HG02571 (cell line): ENCODE results near the gene CLK1.
"Not testable (repeated sequence)": the region's sequence is repeated elsewhere in the genome, so short reads cannot be mapped to it uniquely, and the experiment has no call there.

Experiments
- ATAC-seq: cut with Tn5 transposase; IDR thresholded peaks from one replicate; pipeline ENCODE4 v1.9.1; 2021; ENCODE audit warnings: mild to moderate bottlenecking, moderate library complexity; ENCODE audit not compliant: unreplicated experiment

The CLK1 gene

GRCh38 chr2:200864176-200865034, at the start of gene CLK1:
Gene CLK1 (minus strand): TSS chr2:200864658. CDS start chr2:200861862, 2,796 bp downstream.
- ATAC-seq: peak; percentile 75

DNA sequence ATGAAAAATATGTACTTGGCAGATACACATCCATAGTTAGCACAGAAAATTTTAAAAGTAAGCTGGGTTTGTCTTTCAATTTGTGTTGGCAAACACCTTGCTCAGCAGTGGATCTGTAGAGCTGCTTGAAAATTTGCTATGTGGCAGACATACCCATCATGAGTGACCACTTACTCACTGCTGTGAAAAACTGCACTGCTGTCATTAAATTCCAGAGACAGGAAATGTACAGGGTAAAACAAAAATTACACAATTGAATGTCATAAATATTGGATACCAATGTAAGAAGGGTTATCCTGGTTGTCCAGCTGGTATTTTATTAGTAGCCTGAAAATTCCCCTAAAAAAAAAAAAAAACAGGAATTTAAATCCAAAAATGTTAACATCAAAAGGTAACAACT, 49.2 kb upstream of the CLK1 start:
- no peak for ATAC-seq

DNA sequence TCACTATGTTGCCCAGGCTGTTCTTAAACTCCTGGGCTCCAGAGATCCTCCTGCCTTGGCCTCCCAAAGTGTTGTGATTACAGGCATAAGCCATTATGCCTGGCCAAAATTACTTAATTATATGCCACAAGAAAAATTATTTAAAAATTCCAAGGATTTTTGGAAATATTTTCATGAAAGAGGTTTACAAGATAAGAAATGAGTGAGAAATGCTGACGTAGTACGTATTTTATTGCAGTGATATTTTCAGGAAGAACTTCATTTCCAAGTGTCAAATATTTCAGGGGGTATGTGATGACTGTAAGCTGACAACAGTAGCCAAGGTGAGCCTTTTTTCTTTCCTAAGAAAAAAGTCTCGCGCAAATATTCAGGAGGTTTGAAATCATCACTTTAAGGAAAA, 45.5 kb upstream of the CLK1 start:
- ATAC-seq: no peak

GRCh38 chr2:200905618-200906296, 41.3 kb upstream of the CLK1 start:
- ATAC-seq: no peak

- ATAC-seq: peak; percentile 96
Measured at GRCh38 chr2:200901459-200902072, 37.1 kb upstream of the CLK1 start.

DNA sequence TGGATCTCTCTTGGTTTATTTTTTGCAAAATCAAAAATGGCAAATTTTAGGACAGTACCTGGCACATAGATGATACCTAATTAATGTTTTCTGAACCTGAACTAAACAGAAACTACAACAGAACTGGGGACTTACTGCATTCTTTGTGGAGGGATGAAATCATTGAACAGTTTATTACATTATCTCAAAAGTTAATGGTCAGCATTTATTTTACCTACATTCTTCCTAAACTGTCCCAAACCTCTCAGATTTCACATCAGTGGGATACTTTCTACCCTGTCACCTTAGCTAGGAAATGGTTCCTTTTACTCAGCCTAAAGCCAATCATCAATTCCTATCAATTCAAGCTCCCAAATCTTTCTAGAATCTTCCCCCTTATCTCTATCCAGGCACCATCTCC, 35.0 kb upstream of the CLK1 start:
- ATAC-seq: no peak

GRCh38 chr2:200888704-200889625, 24.5 kb upstream of the CLK1 start, which contains the start of the genes NIF3L1 and PPIL3:
Gene NIF3L1 (plus strand): TSS chr2:200889371. CDS start chr2:200891944, 2,573 bp downstream.
Gene PPIL3 (minus strand): TSS chr2:200889077. CDS start chr2:200887615, 1,462 bp downstream.
- peak; percentile 95 for ATAC-seq

- not testable (repeated sequence) for ATAC-seq
Measured at GRCh38 chr2:200881715-200882249, 17.3 kb upstream of the CLK1 start.

- ATAC-seq: no peak
Measured at GRCh38 chr2:200878289-200878880, 13.9 kb upstream of the CLK1 start.

DNA sequence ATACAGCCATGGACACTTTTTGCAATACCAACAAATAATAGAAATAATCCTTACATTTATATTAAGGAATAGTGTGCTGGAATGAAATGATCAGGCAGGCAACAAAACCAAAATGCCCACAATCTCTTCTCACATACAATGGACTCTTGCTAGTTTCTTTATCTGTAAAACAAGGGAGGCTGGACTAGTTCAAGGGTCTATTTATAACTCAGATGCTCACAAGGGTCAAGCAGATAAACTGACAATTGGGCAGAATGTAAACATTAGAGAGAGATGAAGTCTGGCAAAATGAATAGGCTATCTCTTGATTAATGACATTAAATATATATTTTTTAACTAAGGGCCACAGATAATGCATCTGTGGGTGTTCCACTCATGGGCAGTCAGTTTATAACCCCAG, 13.0 kb upstream of the CLK1 start:
- no peak for ATAC-seq

- ATAC-seq: no peak
Measured at GRCh38 chr2:200873560-200873959, 9.1 kb upstream of the CLK1 start.

- no peak for ATAC-seq
Measured at GRCh38 chr2:200871151-200871550, 6.7 kb upstream of the CLK1 start.

- ATAC-seq: no peak
Measured at GRCh38 chr2:200869014-200869413, 4.6 kb upstream of the CLK1 start.

DNA sequence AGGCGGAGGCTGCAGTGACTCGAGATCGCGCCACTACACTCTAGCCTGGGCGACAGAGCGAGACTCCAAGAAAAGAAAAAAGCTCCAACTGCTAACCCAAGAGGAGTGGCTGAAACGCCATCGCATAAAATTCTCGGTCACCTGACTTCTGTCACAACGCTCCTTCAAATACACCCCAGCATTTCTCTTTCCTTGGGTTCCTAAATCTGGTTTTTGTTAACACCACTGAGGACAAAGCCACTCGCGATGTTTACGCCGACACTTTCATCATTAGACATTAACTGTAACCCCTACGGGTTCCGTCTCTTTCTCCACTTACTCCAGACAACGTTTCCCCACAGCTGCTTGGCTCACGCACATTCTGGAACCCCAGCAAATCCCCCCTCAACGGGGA, 679 bp downstream of the CLK1 start:
- peak; percentile 3 for ATAC-seq

DNA sequence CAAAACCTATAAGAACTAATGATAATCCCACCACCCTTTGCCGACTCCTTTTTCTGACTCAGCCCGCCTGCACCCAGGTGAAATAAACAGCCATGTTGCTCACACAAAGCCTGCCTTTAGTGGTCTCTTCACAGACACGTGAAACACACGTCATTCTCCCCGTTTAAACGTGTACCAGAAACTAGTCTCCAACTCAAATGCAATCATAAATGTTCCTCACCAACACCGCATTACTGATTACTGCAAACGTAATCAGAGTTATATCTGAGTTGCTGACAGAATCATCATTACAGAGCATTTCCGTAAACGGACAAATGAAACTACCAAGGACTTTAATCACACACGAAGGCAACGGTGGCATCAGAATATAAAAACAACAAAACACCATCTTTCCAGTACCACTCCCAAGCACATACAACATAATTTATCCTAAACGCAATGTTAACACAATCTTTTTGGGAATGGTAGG, 1.9 kb downstream of the CLK1 start:
- no peak for ATAC-seq

DNA sequence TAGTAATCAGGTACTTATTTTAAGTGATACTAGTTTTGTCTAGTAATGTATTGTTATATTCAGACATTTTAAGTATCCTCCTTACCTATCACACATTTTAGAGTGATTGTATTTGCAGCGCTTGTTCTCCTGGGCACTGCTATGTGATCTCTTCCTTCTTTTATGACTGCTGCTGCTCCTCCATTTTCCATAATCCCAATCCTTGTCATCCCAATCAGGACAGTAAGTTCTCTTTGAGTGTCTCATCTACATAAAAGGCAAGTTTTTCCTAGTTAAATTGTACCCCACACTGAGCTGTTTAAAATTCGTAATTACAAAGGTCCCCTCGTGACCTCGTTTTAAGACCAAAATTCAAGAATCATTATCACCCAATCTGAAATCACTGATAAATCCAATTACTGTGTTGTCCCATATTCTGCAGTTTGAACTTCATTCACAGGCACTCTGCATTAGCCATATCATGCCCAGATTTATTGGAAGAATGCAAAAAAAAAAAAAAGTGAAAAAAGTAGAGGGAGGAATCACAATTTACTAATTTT, 2.8 kb downstream of the CLK1 start:
- no peak for ATAC-seq

GRCh38 chr2:200860092-200860795, 4.2 kb downstream of the CLK1 start:
- ATAC-seq: no peak

GRCh38 chr2:200856806-200857205, 7.7 kb downstream of the CLK1 start:
- no peak for ATAC-seq

GRCh38 chr2:200852605-200853004, 11.9 kb downstream of the CLK1 start:
- no peak for ATAC-seq
